ENCODE results near the gene WAPL.

The WAPL gene

DNA sequence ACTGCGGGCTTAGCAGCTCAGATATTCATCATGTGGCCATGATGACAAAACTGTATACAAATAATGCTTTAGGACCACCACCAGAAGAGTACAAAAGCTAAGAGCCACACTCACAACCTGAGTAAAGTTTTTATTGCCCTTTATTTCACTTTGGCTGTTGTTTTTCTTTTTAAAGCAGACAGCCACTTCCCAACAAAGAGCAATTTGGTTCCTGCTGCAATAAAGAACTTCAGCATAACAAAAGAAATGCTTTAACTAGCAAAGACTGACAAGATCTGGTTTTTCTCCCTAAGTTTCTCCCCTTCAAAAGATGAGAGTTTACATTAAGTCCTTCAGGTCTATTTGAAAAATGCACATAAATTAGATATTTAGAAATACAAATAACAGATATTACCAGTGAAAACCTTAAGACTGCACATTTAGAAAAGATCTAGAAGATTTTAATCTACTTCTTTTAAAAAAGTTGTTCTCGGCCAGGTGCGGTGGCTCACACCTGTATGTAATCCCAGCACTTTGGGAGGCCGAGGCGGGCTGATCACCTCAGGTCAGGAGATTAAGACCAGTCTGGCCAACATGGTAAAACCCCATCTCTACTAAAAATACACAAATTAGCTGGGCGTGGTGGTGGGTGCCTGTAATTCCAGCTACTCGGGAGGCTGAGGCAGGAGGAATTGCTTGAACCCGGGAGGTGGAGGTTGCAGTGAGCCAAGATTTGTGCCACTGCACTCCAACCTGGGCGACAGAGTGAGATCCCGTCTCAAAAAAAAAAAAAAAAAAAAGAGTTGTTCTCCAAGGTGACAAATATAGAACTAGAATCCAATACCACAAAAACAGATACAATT lies 59.4 kb downstream of the WAPL start:
- no peak for TF ChIP-seq TAF1 (IDR thresholded peaks at IDR 0.05; ENCODE audit: borderline replicate concordance, insufficient read depth, low read length)
- no peak for TF ChIP-seq POLR2AphosphoS5 (IDR thresholded peaks at IDR 0.05; ENCODE audit: low read depth, low read length)
- TF ChIP-seq FOXP2 (optimal IDR thresholded peaks at IDR 0.05; ENCODE audit: borderline replicate concordance, extremely low read depth, extremely low read length, insufficient read depth), result no peak
- TF ChIP-seq, protein P1, sequence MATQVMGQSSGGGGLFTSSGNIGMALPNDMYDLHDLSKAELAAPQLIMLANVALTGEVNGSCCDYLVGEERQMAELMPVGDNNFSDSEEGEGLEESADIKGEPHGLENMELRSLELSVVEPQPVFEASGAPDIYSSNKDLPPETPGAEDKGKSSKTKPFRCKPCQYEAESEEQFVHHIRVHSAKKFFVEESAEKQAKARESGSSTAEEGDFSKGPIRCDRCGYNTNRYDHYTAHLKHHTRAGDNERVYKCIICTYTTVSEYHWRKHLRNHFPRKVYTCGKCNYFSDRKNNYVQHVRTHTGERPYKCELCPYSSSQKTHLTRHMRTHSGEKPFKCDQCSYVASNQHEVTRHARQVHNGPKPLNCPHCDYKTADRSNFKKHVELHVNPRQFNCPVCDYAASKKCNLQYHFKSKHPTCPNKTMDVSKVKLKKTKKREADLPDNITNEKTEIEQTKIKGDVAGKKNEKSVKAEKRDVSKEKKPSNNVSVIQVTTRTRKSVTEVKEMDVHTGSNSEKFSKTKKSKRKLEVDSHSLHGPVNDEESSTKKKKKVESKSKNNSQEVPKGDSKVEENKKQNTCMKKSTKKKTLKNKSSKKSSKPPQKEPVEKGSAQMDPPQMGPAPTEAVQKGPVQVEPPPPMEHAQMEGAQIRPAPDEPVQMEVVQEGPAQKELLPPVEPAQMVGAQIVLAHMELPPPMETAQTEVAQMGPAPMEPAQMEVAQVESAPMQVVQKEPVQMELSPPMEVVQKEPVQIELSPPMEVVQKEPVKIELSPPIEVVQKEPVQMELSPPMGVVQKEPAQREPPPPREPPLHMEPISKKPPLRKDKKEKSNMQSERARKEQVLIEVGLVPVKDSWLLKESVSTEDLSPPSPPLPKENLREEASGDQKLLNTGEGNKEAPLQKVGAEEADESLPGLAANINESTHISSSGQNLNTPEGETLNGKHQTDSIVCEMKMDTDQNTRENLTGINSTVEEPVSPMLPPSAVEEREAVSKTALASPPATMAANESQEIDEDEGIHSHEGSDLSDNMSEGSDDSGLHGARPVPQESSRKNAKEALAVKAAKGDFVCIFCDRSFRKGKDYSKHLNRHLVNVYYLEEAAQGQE (IDR thresholded peaks at IDR 0.05; ENCODE audit: insufficient read depth in 1 of 2, low read depth in 2 of 2, low read length in 2 of 2), result no peak
- TF ChIP-seq SIN3A (IDR thresholded peaks at IDR 0.05; ENCODE audit: borderline replicate concordance, insufficient read depth, low read length), result no peak

DNA sequence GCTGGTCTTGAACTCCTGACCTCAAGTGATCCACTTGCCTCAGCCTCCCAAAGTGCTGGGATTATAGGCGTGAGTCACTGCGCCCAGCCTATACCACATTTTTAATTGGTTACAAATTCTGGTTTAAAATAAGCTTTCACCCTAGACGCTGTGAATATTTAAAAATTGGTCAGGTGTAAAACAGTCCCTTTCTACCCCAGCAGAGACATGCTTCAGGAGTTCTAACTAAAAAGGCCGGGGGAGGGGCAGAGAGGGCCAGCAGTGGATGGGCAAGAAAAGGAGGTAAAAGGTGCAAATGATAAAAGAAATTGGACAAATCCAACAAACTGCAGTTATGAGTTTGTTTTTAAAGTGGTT lies 70.0 kb downstream of the WAPL start:
- TF ChIP-seq FOXP2 (optimal IDR thresholded peaks at IDR 0.05; ENCODE audit: borderline replicate concordance, extremely low read depth, extremely low read length, insufficient read depth) (no peak), TAF1 (IDR thresholded peaks at IDR 0.05; ENCODE audit: borderline replicate concordance, insufficient read depth, low read length) (no peak), POLR2AphosphoS5 (IDR thresholded peaks at IDR 0.05; ENCODE audit: low read depth, low read length) (no peak)
- TF ChIP-seq, protein P1 (IDR thresholded peaks at IDR 0.05; ENCODE audit: insufficient read depth in 1 of 2, low read depth in 2 of 2, low read length in 2 of 2), result no peak

DNA sequence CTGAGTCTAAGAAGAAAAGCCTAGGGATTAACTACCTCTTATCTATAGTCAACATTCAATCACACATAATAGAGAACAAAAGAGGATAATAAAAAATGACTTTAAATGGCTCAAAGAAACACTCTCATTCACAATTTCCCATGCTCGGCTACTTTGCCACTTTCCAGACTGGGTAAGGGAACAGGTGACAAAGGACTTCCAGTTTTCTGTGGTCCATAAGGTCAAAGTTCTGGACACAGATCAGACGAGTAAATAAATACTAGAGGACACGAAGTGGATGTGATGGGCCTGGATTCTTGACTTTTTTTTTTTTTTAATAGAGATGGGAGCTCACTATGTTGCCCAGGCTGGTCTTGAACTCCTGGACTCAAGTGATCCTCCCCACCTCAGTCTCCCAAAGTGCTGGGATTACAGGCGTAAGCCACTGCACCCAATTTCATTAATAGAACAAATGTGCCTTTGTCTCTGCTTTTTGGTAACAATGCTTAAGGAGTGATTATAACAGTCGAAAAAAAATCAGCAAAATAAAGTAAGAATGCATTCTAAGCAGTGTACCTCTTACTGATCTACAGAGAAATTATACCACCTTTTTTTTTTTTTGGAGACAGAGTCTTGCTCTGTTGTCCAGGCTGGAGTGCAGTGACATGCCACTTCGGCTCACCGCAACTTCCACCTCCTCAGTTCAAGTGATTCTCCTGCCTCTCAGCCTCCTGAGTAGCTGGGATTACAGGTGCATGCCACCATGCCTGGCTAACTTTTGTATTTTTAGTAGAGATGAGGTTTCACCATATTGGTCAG lies 70.6 kb downstream of the WAPL start:
- TF ChIP-seq FOXP2 (optimal IDR thresholded peaks at IDR 0.05; ENCODE audit: borderline replicate concordance, extremely low read depth, extremely low read length, insufficient read depth) (no peak), TAF1 (IDR thresholded peaks at IDR 0.05; ENCODE audit: borderline replicate concordance, insufficient read depth, low read length) (no peak), SIN3A (IDR thresholded peaks at IDR 0.05; ENCODE audit: borderline replicate concordance, insufficient read depth, low read length) (no peak), POLR2AphosphoS5 (IDR thresholded peaks at IDR 0.05; ENCODE audit: low read depth, low read length) (no peak)
- TF ChIP-seq, protein P1 (IDR thresholded peaks at IDR 0.05; ENCODE audit: insufficient read depth in 1 of 2, low read depth in 2 of 2, low read length in 2 of 2), result no peak

DNA sequence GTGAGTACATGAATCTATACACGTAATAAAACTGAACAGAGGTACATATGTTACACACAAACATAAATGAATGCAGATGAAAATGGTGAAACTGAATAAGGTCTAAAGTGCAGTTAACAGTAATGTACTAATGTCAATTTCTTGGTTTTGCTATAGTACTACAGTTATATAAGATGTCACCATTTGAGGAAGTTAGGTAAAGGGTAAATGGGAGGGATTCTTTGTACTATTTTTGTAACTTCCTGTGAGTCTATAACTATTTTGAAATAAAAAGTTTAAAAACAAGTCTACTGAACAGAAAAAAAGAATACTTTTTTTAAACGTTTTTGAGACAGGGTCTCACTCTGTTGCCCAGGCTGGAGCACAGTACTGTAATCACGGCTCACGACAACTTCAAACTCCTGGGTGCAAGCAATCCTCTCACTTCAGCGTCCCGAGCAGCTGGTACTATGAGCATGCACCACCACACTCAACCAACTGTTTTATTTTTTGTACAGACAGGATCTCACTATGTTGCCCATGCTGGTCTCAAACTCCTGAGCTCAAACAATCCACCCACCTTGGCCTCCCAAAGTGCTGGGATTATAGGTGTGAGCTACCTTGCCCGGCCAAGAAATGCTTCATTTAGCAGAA lies 71.5 kb downstream of the WAPL start:
- TF ChIP-seq, protein P1 (IDR thresholded peaks at IDR 0.05; ENCODE audit: insufficient read depth in 1 of 2, low read depth in 2 of 2, low read length in 2 of 2), result no peak
- no peak for TF ChIP-seq FOXP2 (optimal IDR thresholded peaks at IDR 0.05; ENCODE audit: borderline replicate concordance, extremely low read depth, extremely low read length, insufficient read depth)
- TF ChIP-seq TAF1 (IDR thresholded peaks at IDR 0.05; ENCODE audit: borderline replicate concordance, insufficient read depth, low read length), result no peak
- no peak for TF ChIP-seq SIN3A (IDR thresholded peaks at IDR 0.05; ENCODE audit: borderline replicate concordance, insufficient read depth, low read length)
- no peak for TF ChIP-seq POLR2AphosphoS5 (IDR thresholded peaks at IDR 0.05; ENCODE audit: low read depth, low read length)
